Activated naive CD4-positive, alpha-beta T cell treated with anti-CD3 and anti-CD28 coated beads, Interleukin-2, amount 50 U/mL, for 16 hours (primary cell): ENCODE data around the gene NAV2.
"Not testable (repeated sequence)": the region's sequence is repeated elsewhere in the genome, so short reads cannot be mapped to it uniquely, and the experiment has no call there.

Source experiments
- DNase-seq: peaks from one replicate; pipeline ENCODE4 v3.0.0-alpha.2; 2020

The NAV2 gene

DNA sequence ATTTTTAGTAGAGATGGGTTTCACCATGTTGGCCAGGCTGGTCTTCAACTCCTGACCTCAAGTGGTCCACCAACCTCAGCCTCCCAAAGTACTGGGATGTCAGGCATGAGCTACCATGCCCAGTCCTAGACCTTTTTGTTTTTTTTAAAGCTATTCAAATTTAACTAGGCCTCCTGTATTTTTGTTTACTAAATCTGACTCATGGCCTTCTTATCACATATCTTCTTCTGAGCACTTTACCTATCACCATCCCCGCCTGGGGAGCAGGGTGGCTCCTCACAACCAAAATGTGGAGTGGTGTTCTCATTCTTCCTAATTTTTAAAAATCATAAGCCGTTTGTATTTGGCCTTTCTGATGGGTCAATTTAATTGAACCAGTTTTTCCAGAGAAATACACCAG is 355.0 kb downstream of the NAV2 start:
- no peak for DNase-seq

DNA sequence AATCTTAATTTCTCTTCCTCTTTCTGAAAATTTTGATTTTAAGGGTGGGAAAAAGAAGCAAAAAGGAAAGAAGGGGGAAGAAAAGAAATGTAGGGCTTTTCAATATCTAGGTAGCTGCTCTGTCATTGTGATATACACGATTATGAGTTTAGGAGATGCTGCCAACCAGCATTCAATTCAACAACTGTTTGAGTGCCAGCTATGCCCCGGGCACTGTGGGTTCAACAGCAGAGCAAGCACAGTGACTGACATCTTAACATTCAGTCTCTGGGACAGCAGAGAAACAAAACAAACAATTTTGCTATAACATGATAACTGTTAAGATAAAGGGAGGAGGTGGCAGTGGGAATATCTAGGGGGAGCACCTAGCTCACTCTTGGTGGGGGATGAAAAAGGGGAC is 356.1 kb downstream of the NAV2 start:
- DNase-seq, result no peak

DNA sequence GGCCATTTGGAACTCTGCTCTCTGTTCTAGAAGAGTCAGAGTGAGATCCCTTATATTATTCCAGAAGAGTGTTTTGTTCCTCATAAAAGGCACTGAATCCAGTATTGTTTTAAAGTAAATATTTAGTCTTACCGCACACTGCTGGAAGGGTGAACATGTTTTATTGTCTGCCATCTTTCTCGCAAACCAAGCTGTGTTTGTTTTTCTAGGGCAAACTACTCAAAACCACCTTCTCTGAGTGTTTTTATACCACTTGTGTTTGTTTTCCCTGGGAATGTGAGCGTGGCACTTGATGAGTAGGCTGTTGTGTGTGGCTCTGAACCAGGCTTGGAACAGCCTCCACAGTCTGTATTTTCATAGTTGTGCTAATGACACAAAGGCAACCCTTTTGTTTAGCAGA is 357.8 kb downstream of the NAV2 start:
- DNase-seq, result no peak

DNA sequence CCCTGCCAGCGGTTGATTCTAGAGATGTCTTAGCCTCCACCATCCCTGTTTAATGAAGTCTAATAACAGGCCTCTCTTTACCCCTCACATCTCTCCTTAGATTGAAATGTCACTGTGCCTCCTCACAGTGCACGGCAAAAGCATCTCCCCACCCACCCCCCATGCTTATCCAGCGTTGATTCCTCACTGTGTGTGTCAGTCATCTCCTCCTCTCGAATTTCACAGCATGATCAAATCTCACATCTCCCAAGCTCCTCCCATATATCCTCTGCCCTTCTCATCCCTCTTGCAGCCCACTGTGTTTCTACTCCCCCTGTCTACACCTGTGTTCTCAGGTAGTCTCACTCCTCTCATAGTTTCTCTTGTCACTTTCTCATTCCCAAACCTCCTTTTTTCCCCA is 363.0 kb downstream of the NAV2 start:
- no peak for DNase-seq

DNA sequence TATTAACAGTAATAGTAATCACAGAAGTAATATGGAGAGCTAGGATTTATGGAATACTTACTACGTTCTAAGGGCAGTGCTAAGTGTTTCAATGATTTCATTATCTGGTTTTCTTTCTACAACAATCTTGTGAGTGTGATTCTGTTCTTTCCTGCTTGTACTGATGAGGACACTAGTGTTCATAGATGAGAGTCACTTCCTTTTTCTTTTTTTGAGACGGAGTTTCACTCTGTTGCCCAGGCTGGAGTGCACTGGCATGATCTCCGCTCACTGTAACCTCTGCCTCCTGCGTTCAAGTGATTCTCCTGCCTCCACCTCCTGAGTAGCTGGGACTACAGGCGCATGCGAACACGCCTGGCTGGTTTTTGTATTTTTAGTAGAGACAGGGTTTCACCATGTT is 366.2 kb downstream of the NAV2 start:
- no peak for DNase-seq

DNA sequence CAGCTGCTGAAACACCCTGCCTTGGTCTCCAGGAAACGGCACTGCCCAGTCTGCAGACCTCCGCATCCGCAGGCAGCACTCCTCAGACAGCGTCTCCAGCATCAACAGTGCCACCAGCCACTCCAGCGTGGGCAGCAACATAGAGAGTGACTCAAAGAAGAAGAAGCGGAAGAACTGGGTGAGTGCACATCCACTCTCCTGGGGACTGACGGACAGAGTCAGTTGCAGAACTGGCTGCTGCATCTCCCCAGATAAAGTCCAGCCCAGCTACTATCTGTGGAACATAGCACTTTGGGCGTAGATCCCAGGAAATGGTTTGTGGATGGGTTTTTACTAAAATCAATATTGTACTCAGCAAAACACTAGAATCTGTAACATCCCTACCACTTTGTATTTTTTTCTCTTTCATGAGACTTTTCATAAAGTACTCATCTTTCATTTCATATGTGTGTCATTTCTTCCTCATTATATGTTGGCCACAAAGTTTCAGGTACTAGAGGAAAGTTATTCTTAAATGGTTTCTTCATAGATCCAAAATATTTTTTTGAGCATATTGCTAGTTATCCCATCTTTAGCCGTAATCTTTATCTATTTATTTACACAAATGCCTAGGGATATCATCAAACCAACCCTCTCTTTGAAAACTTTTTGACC is 367.5 kb downstream of the NAV2 start:
- DNase-seq, result no peak

DNA sequence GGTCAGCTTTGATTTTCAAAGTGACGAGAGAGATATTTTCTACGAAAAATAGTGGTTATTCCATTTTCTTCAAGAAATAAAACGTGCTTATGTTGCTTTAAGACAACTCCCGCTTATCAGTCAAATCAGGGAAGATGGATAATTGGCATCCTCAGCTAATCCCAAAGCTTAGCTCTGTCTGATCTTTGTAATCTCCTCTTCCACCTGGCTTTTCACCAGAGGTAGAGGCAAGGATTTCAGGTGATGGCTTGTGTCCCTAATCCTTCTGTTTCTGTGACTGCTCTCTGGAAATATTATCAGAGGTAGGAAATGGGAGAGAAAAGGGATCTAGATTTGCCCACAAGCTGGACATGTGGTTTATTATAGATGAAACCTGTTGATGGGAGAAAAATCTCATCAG is 368.7 kb downstream of the NAV2 start:
- DNase-seq, result no peak

DNA sequence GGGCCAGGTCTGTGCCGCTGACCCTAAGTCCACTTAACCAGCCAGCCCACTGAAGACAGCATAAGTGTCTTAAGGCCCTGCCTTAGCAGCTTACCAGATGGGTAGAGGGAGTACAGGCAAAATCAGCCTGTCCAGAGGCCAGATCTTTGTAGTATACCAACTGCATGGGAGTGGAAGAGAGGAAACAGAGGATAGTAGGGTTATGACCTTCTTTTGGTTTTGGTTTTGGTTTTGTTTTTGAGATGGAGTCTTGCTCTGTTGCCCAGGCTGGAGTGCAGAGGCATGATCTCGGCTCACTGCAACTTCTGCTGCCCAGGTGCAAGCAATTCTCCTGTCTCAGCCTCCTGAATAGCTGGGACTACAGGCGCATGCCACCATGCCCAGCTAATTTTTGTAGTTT is 371.2 kb downstream of the NAV2 start:
- not testable (repeated sequence) for DNase-seq

DNA sequence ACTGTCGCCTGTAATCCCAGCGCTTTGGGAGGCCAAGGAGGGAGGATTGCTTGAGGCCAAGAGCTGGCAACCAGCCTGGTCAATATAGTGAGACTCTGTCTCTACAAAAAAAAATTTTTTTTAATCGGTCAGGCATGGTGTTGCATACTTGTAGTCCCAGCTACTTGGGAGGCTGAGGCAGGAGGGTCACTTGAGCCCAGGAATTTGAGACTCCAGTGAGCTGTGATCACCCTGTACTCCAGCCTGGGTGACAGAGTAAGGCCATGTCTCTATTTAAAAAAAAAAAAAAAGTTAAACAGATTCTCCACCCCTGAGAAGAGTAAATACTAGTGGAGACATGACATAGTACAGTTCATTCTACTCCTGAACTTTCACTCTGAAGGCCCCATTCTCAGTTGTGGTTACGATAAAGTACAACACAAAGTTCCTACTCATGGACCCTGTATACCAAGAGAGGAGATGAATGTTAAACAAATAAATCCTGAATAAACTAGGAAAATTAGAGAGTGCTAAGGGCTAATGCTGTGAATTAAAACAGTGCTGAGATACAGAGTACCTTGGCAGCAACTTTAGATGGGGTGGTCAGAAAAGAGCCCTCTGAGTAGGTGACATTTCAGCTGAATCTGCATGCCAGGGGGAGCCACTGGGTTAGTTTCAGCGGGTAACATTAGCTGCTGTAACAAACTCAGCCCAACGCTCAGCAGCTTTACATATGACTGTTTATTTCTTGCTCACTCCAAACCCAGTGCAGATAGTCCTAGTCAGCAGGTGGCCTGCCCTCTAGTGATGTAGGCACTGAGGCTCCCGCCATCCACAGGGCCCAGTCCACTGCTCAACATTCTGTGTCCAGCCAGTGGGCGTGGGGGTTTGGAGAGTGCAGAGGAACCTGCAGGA is 372.5 kb downstream of the NAV2 start:
- no peak for DNase-seq

DNA sequence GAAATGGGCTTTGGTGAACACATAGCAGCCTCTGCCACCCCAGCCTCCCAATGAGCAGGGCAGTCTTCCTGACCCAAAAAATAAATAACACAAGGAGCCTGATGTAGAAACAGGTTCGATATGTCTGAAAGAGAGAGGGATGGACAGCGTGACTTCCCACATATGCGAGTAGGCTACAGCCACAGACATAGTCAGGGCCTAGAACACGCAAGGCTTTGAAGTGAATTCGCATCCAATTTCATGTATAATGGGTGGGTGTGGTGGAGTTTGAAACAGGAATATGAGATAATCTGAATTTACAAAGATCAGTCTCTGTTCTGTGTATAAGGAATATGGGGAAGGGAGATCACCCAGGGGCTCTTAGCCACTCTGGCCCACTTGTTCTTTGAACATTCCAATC is 373.3 kb downstream of the NAV2 start:
- DNase-seq, result no peak

DNA sequence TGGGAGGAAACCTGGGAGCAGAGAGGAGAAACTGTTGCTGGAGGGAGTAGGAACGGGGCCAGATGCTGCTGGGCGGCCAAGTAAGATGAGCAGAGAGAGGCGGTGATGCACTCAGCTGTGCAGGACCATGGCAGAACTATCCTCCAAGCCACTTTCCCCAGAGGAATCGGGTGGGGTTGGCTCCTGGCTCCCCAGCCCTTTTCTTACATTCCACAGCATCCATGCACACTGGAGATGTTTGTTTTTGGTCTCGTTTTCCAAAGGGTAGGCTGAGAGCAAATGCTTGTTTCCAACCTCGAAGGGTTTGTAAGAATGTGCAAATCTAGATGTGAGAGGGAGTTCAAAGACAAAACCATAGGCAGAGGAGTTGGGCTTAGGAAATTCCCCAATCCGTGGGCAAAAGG is 374.5 kb downstream of the NAV2 start:
- DNase-seq, result no peak

DNA sequence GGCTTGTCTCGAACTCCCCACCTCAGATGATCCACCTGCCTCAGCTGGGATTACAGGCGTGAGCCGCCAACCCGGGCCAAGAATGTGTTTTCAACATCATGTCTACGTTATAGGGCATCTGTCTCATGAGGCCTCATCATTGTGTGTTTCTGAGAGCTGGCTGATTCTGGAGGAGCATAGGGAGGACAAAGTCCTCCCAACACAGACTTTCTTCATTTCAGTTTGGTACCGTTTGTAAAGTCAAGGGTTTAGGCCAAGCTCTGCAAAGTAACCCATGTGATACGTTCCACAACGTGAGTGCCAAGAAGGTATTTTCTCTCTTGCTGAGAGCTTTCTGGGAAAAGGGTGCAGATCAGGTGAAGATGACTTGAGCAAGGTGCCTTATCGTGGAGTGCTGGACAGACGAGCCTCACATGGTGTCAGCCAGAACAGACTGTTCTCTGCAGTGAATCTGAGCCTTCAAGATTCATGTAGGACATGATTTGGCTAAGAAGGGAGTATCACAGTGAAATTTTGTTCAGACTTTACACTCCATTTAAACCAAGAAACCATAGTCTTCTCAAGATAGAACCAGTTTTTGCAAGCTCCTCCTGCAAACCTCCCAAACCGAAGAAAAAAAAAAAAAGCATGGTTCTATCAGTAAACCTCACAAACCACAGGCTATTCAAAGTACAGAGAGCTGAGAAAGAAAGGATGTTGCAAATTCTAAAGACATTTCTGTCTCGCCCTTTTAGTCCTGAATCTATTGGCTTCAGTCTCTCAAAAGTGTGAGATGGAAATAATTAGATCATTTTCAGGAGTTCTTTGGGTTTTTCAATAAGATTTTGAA is 376.0 kb downstream of the NAV2 start:
- DNase-seq, result no peak

DNA sequence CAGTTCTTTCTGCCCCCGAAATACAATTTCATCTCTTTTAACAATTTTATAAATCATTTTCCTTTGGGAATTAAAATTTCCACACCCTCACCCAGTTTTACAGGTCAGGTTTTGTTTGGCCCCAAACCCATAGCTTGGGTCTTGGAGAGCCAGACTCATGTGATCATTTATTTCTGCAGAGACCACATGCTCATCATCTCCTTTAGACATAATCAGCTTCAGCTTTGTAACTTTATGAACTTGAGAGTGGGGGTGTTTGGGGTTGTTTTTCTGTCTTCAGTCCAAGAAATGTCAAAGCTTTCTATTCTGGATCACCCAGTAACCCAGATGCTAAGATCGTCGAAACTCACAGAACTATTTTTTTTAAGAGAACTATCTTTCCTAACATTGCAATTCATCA is 376.7 kb downstream of the NAV2 start:
- no peak for DNase-seq

DNA sequence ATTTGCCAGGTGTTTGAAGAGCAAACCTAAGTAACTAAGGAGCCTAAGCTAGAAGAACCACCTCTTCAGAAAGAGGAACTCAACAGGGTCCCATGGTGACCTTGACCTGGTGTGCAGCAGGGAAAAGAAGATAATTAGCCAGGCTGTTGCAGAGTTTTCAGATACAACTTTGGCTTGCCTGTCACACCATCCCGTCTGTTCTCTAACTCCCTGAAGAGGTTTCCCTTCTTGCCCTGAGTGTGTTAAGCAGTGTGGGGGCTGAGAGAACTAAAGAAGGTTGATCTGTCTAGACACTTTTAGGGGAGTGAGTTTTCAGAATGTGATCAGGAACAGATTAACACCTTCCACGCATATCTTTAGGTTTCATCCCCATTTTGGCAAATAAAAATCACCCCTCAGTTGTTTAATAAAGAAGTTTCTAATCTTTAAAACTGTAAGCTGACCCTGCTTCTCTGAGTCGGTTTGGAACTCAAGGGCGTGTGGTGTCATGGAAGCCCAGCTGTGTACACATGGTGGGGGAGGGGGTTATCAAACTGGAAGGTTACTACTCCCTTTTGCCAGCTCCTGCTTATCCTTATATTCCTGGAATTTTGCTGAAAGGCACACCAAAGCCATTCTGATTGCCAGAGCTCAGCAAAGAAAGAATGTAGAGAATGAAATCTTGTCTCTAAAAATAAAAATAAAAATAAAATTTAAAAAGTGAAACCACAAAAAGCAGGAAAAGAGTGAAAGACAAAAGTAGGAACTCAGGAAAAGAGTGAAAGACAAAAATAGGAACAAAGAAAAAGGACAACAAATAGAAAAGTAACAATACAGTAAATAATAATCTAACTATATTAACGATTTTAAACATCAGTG is 377.4 kb downstream of the NAV2 start:
- no peak for DNase-seq

DNA sequence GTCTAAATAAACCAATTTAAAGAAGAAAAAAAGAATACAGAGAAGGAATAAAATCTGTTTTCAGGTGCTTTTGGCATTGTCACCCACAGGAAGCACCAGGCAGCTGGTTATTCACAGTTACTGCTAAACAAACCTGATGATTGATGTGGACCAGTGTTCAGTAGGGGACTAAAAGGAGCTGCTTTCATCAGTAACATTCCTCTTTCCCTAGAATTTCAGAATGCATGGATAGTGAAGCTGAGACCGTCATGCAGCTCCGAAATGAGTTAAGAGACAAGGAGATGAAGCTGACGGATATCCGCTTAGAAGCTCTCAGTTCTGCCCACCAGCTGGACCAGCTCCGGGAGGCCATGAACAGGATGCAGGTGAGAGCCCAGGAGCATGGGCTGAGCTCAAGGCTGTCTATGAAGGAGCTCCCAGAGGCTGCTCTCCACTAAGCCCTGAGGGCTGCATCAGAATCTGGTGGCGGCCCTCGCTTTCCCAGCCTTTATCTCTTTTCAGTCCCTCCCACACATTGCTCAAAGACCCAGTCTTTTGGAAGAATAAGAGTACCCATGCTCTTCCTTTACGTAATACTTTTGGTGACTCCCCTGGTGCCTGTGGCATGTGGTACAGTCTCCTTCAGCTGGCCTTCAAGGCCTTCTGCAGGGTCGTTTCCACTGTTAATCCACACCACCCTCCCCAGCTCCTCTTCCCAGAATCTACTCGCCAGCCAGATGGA is 378.2 kb downstream of the NAV2 start:
- DNase-seq, result no peak

DNA sequence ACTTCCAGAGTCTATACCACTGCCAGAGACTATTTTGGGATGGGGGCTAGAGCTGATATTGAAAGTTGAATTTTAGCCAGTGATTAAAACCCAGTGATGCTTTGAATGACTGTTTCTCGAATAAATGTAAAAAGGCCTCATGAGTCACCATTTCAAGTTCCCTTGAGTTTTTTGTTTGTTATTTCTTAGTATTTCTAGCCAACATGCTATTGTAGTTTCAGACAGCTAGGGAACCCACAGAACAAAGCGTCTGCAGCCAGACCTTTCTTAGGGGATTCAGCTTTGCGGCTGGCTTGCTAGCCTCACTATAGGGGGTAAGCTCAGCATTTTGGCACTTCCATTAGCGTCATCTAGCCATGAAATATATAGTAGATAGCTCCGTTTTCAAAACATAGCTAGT is 381.1 kb downstream of the NAV2 start:
- no peak for DNase-seq

DNA sequence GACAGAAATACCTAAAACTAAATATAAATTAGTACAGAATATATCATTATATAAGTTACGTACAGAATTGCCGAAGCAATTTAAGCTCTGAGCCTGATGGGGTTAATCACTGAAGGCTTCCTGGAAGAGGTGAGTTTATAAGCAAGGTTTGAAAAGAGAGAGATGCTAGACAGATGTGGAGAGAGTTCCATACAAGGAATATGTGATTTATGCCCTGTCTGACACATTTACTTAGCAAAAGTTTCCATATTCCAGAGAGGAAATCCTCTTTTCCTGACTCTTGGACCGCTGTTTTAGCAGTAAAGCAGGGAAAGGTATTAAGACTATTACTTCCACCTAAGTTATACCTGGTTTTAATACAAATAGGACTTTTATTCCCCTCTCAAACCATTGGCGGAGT is 382.6 kb downstream of the NAV2 start:
- DNase-seq, result no peak

DNA sequence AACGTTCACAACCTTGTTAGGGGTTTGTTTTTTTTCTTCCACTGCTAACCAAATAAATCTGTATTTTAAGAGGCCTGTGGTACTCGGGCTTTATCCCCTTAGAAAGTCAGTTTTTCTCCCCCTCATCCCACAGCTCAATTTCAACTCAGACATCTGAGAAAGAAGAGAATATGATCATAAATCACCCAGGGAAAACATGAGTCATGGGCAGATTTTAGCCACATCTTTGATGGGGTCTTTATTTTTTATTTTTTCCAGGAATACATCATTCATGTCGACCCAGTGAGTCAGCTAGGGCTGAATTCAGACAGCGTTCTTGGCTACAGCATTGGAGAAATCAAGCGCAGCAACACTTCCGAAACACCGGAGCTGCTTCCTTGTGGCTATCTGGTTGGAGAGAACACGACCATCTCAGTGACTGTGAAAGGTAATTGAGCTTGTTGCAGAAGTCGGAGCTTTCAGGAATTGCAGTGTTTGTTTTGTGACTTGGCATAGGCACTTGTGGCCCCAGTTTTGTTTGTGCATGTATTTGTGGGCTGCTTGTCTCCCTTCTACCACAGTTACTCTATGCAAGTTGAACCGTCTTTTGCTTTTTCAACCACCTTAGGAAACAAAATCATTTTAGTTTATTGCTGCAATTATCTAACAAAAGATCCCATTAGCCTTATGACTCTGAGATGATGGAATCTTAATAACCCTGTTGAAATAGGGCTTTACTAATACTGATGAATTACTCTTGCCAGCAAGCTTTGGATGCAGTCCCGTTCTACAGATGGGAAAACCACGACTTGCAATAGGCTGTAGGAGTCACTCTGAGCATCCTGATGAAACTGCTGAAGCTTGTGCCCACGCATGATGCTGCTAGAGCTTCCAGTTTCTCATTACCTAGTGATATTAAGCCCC is 384.9 kb downstream of the NAV2 start:
- no peak for DNase-seq

DNA sequence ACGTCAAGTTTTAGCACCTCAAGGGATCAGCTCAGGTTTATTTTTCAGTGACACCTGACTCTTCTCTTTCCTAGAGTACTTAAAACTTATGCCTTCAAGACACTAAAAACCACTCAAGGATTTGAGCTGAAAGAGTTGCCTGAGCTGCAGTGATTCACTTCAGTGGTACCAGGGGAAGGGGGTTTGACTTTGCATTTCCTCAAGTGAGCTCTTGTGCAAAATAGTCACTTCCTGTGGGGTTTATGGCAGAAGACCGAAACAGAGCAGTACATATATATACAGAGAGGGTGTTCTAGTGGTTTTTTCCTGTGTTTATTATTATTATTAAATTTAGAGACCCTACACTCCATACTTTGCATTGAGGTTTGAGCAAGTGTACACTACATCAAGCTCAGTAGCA is 386.9 kb downstream of the NAV2 start:
- no peak for DNase-seq

DNA sequence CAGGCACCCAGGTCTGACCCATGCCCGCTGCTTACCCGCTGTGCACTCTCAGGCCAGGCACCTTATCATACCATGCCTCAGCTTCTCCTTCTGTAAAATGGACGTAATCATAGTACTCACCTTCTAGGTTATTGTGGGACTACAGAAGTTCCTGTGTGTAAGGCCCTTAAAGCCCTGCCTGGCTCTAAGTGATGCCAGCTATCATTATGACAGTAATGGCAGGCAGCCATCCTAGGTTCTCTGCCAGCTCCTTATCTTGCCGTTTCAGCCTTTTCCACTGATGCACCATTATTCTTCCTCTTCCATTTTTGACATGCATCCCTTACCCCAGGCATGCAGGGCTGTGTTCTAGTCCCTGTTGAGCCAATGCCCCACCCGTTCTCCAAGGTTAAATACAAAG is 389.8 kb downstream of the NAV2 start:
- DNase-seq, result no peak

DNA sequence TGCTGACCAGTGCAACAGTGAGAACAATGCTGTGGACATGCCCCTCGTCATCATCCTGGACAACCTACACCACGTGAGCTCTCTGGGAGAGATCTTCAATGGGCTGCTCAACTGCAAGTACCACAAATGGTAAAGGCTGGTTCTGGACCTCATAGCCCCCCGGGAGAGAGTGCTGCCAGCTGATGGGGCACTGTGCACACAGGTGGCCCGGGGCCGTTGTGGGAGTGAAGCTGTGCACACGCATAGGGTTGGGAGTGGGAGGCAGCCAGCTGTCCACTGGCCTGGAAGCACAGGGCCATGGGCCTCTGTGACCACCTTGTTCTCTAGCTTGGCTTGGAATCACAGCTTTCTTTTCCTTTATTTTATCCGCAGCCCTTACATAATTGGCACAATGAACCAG is 390.6 kb downstream of the NAV2 start:
- DNase-seq, result no peak
